ENCODE measurements around the gene AGBL2.

DNA sequence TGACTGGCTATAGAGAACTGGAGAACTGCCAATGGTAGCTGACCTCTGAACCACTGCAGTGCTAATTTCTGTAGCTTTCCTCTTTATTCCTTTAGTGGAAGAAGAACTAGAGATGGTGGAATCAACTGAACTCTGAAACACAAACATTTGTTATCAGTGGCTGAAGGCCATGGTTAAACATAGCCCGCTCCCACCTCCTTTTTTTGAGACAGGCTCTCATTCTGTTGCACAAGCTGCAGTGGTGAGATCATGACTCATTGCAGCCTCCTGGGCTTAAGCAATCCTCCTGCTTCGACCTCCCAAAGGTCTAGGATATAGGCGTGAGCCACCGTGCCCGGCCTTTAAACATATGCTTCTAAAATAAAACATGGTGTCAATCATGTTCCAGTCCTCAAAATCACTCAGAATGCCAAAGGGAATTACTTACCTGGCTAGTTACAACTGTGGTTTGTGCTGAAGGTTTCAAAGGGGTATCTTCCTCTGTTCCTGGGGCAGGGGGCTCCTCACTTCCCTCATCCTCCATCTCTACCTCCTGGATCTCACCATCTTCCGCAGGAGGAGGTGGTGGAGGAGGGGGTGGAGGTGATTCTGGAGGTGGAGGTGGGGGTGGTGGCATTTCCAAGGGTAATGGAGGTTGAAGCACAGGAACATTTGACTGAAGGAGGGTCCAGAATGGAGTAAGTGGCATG, 9.0 kb upstream of the AGBL2 start:
- TF ChIP-seq, protein P1, sequence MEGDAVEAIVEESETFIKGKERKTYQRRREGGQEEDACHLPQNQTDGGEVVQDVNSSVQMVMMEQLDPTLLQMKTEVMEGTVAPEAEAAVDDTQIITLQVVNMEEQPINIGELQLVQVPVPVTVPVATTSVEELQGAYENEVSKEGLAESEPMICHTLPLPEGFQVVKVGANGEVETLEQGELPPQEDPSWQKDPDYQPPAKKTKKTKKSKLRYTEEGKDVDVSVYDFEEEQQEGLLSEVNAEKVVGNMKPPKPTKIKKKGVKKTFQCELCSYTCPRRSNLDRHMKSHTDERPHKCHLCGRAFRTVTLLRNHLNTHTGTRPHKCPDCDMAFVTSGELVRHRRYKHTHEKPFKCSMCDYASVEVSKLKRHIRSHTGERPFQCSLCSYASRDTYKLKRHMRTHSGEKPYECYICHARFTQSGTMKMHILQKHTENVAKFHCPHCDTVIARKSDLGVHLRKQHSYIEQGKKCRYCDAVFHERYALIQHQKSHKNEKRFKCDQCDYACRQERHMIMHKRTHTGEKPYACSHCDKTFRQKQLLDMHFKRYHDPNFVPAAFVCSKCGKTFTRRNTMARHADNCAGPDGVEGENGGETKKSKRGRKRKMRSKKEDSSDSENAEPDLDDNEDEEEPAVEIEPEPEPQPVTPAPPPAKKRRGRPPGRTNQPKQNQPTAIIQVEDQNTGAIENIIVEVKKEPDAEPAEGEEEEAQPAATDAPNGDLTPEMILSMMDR (IDR thresholded peaks at IDR 0.05 in 4 of 5, conservative IDR thresholded peaks at IDR 0.05 in 1 of 5) = no peak
- no peak for TF ChIP-seq POLR2A (IDR thresholded peaks at IDR 0.05)
